Esophagus (tissue), 2 donors: ENCODE measurements around the gene C19orf33. TPM values are rescaled to one million over a fixed set of nuclear protein-coding genes. Genes with fewer than 3 reads are reported as not detected.

Experiments used
- H3K27ac ChIP-seq, 2 donors: one replicate each; pipeline ENCODE4 v1.5.1; 2013; ENCODE audit warnings: low read depth in 2 of 2, mild to moderate bottlenecking in 2 of 2, inconsistent platforms in 1 of 2, low read length in 1 of 2, moderate library complexity in 1 of 2
- H3K27me3 ChIP-seq, 2 donors: one replicate each; pipeline ENCODE4 v1.6.1; 2013; ENCODE audit warnings: low read length in 2 of 2, control low read depth in 1 of 2, mild to moderate bottlenecking in 1 of 2; ENCODE audit not compliant: insufficient read depth in 2 of 2, control insufficient read depth in 1 of 2
- H3K36me3 ChIP-seq, 2 donors: one replicate each; pipeline ENCODE4 v1.6.1; 2013; ENCODE audit warnings: low read length in 1 of 2; ENCODE audit not compliant: control insufficient read depth in 2 of 2, insufficient read depth in 2 of 2
- H3K4me1 ChIP-seq, 2 donors: one replicate each; pipeline ENCODE4 v1.6.1; 2013; ENCODE audit warnings: low read length in 1 of 2; ENCODE audit not compliant: control insufficient read depth in 2 of 2, insufficient read depth in 2 of 2
- H3K4me3 ChIP-seq, 2 donors: one replicate each; pipeline ENCODE4 v1.5.1; 2013; ENCODE audit warnings: low read length in 2 of 2, mild to moderate bottlenecking in 2 of 2, low read depth in 1 of 2, moderate library complexity in 1 of 2
- H3K9me3 ChIP-seq, 2 donors: one replicate each; pipeline ENCODE4 v1.6.1; 2013; ENCODE audit warnings: mild to moderate bottlenecking in 2 of 2, low read depth in 1 of 2, low read length in 1 of 2, moderate library complexity in 1 of 2; ENCODE audit not compliant: control insufficient read depth in 2 of 2, insufficient read depth in 1 of 2
- WGBS, 2 donors: extraction: QIAGEN DNeasy Blood & Tissue Kit; methylation state at CpG; one replicate each; pipeline ENCODE4 v1.1.7; 2013; 5-methylcytosine and 5-hydroxymethylcytosine counted together
- polyA plus RNA-seq, 2 donors: library from polyadenylated mRNA; stranded (reverse); fragments of 200-250 nt; gene quantifications; one replicate each; pipeline ENCODE4 v1.2.3, GENCODE V29; 2013
- donor health status: healthy with polysubstance abuse.
- donor health status: Bipolar disorder and iron deficiency.

C19orf33 gene
- polyA plus RNA-seq, 2 donors, result 826 to 1,919 TPM

DNA sequence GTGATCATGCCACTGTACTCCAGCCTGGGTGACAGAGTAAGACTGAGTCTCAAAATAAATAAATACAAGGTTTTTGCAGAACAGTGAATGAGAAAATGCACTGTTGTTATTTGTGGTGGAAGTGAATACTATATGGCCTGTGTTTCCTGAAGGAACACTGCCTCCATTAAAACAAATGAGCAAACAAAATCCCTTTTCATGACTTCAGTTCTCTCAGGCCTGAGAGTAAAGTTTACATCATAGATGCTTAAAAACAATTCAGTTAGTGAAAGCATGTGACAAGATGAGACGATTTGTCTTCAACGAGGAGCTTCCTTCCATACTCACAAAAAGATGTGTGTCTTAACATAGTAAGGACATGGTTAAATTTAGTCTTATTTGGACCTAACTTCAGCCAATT is 25.3 kb upstream of the C19orf33 start:
- Histone ChIP-seq H3K36me3 (no peaks in the 10 kb centered on the region), H3K9me3 (no peaks in the 10 kb centered on the region), H3K4me1 (peaks cover 0 to 14% of the 10 kb centered on the region in 2 donors), H3K27me3 (no peaks in the 10 kb centered on the region), H3K4me3 (no peak overlapping the region), H3K27ac (peak overlapping the region; percentile 77 to 91)
- WGBS, 2 donors, result 52 to 63% methylated on average over 2 of the region's 2 CpGs

DNA sequence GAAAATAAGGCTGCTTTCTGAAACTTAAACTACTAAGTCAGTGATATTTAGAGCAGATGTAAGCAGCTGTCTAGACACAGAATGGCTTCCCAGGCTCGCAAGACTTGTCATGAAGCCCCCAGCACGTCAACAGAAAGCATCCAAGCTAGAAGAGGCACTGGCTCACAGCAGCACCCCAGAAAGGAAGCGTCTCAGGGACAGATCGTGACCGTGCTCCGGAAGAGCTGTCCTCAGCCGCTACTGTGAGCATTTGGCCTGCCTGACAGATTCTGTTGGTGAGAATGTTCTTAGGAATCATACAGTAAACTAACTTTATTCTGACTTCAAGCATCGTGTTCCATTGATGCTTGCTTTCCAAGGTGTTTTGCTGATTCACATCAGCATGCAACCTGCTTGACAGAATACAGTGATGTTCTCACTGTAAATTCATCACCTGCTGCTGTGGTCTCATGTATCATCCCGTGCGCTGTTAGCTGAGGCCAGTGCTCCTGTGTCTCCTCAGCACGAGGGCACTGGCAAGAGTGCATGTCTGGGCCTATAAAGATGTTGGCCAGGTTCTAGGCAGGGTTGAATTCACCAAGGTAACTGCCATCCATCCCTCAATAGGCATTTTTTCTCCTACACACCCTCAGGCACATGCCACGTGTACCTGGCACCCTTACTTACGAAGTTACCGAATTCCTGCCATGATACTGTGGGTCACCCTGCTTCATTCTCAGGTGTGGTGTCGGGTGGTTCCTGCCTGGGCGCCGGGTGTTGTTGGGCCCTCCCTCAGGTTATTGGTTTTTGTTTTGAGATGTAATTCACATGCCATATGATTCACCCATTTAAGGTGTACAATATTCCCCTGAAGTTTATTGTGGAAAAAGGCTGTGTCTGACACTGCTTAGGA is 23.8 kb upstream of the C19orf33 start:
- Histone ChIP-seq H3K36me3 (peaks cover 0 to 2% of the 10 kb centered on the region in 2 donors), H3K9me3 (no peaks in the 10 kb centered on the region), H3K4me1 (peaks cover 0 to 14% of the 10 kb centered on the region in 2 donors), H3K27me3 (no peaks in the 10 kb centered on the region), H3K4me3 (no peak overlapping the region), H3K27ac (peak overlapping the region; percentile 10 to 73)
- 57 to 58% methylated on average over 17 of the region's 17 CpGs for WGBS, 2 donors

DNA sequence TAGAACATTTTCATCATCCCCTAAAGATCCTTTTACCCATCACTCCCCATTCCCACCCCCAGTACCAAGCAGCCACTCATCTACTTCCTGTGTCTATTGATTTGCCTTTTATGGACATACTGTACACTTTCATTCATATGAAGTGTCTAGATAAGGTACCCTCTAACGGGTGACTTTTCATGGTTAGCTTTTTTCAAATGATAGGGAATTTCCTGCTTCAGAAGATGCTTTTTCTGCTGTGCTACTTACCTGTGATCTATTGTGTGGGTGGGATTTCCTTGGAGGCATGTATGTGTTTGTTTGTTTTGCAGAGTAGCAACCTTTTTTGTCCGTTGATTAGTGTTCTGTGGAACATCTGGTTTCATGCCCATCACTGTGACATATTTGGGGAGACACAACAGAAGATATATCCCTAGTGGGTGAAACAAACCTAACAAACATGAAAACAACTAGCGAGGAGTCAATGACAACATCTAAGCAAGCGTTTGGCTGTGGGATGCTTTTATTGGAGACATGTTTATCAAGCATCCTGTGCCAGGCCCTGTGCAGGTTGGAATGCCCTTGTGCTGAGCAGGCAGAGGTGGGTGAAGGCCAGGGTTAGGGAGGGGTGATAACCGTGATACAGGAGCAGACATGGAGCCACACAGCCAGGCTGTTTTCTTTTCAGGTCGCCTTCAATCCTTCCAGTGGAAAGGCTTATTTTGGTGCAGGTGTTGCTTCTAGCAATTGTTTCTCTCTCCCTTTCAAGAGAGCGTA is 22.1 kb upstream of the C19orf33 start:
- Histone ChIP-seq H3K4me3 (no peak overlapping the region), H3K9me3 (no peaks in the 10 kb centered on the region), H3K36me3 (peaks cover 0 to 8% of the 10 kb centered on the region in 2 donors), H3K27me3 (no peaks in the 10 kb centered on the region), H3K27ac (no peak overlapping the region), H3K4me1 (peaks cover 0 to 14% of the 10 kb centered on the region in 2 donors)
- WGBS, 2 donors, result 63 to 69% methylated on average over 7 of the region's 7 CpGs

DNA sequence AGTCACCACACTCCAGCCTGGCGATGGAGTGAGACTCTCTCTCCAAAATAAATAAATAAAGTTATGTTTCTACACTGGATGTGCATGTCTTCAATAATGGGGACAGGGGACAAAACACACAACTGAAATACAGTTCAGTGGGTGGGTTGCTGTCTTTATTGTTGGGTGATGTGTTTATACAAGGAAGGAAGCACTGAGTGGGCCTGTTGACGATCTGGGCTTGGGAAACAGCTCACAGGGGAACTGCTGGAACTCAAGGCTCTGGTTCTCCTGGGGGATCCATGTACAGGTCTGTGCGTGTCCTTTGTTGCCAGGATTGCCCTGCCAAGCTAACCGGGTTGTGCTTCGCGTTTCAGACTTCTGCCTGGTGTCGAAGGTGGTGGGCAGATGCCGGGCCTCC is 20.8 kb upstream of the C19orf33 start:
- no peak overlapping the region for H3K4me3 ChIP-seq
- H3K27ac ChIP-seq, result peak overlapping the region in 1 of 2 donors; percentile 34
- peaks cover 0 to 11% of the 10 kb centered on the region in 2 donors for H3K4me1 ChIP-seq
- no peaks in the 10 kb centered on the region for H3K27me3 ChIP-seq
- H3K36me3 ChIP-seq, result peaks cover 0 to 17% of the 10 kb centered on the region in 2 donors
- H3K9me3 ChIP-seq, result no peaks in the 10 kb centered on the region
- WGBS, 2 donors, result 65 to 80% methylated on average over 8 of the region's 8 CpGs

DNA sequence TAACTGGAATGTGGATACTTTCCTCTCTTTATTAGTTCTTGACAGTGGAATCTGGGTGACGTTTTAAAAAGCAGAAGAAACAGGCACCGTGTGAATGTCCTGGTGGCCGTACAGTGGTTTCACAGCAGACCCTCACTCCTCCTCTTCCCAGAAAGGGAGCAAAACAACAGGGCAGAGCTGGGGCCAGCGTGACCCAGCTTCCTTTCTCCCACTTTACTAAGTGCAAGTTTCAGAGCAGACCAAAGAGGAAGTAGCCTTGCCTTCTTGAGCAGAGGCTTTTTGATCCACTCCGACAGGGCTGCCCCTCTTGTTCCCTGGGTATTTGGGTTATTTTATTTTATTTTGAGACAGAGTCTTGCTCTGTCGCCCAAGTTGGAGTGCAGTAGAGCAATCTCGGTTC is 19.6 kb upstream of the C19orf33 start:
- Histone ChIP-seq H3K9me3 (no peaks in the 10 kb centered on the region), H3K36me3 (peaks cover 0 to 24% of the 10 kb centered on the region in 2 donors), H3K4me1 (peaks cover 0 to 9% of the 10 kb centered on the region in 2 donors), H3K4me3 (no peak overlapping the region), H3K27me3 (no peaks in the 10 kb centered on the region), H3K27ac (no peak overlapping the region)
- 66 to 82% methylated on average over 7 of the region's 7 CpGs for WGBS, 2 donors

DNA sequence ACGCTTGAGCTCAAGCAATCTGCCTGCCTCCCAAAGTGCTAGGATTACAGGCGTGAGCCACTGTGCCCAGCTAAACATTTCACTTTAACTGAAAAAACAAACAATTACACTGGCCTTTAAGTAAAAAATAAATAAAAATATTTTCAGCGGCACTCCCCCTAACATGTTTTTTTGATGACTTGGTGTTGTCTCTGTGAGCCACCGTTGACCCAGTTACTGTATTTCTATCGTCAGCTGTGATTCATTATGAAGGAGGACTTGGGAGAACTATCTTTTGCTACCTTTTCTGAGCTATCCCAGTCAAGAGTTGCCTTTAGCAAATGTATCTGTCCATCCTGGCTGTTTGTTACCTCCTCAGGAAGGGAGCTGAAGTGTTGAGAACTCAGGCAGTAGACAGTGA is 18.5 kb upstream of the C19orf33 start:
- 90 to 91% methylated on average over 5 of the region's 5 CpGs for WGBS, 2 donors
- H3K9me3 ChIP-seq, result no peaks in the 10 kb centered on the region
- H3K4me1 ChIP-seq, result peaks cover 6 to 13% of the 10 kb centered on the region in 2 donors
- peaks cover 0 to 29% of the 10 kb centered on the region in 2 donors for H3K36me3 ChIP-seq
- H3K27ac ChIP-seq, result no peak overlapping the region
- H3K4me3 ChIP-seq, result no peak overlapping the region
- H3K27me3 ChIP-seq, result no peaks in the 10 kb centered on the region

DNA sequence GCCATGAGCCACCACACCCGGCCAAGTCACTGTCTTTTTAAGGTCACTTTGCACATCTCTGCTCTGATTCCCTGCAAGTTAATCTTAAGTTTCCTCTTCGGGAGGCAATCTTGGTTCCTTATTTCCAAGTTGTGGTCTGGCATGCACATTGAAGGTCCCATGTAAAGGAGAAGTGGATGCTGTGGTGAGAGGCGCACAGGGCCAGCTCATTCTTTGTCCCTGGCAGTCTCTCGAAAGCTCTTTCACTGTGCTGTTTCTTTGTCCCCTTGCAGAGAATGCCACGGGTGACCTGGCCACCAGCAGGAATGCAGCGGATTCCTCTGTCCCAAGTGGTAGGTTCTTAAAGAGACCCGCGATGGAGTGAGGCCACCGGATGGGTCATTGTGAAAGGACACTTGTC is 16.4 kb upstream of the C19orf33 start:
- Histone ChIP-seq H3K36me3 (peaks cover 0 to 35% of the 10 kb centered on the region in 2 donors), H3K9me3 (no peaks in the 10 kb centered on the region), H3K27me3 (no peaks in the 10 kb centered on the region), H3K4me1 (peaks cover 12 to 28% of the 10 kb centered on the region in 2 donors), H3K27ac (peak overlapping the region in 1 of 2 donors; percentile 6), H3K4me3 (no peak overlapping the region)
- 75 to 80% methylated on average over 9 of the region's 9 CpGs for WGBS, 2 donors

DNA sequence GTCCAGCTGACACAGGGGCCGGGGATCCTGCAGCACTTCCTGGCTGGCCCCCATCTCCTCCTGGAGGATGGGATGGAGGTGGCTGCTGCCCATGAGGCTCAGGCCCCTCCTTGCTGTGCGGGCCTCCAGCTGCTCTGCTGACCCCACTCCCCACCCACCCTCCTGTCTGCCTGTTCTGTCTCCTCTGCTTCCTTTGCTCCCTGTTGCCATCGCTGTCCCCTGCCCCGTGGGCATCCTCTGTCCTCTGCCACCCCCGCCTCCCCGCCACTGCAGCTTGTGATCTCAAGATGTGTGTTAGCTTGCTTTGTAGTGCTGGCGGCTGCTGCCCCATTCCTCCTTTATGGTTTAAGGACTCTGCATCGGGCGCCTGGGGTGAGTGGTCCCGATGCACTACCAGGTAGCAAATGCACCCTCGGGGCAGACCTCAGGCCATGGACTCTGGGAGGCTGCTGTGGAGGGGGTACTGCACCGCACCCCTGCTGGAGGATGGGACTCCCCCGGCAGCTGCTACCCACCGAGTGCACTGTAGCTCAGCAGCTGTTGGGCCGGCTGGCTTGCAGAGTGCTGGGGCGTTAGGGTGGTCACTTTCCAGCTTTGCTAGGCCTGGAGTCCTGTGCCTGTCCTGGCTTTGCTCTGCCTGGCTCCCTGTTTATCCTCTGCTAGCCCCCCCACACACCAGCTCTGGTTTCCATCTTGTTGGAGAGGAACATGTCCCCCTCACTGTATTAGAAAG is 15.8 kb upstream of the C19orf33 start:
- Histone ChIP-seq H3K27me3 (no peaks in the 10 kb centered on the region), H3K4me1 (peaks cover 12 to 28% of the 10 kb centered on the region in 2 donors), H3K9me3 (no peaks in the 10 kb centered on the region), H3K27ac (no peak overlapping the region), H3K4me3 (no peak overlapping the region), H3K36me3 (peaks cover 4 to 37% of the 10 kb centered on the region in 2 donors)
- WGBS, 2 donors, result 86 to 87% methylated on average over 16 of the region's 16 CpGs

DNA sequence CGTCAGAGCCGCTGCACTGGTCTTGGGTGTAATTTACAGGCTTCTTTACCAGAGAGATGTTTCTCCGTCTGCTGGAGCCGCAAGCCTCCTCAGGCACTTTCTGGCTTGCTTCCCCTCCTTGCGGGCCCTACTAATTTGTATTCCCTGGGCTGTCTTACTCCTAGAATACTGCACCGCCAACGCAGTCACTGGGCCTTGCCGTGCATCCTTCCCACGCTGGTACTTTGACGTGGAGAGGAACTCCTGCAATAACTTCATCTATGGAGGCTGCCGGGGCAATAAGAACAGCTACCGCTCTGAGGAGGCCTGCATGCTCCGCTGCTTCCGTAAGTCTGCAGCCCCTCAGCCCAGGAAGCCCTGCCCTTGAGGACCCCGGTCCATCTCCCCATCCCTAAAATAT is 14.1 kb upstream of the C19orf33 start:
- Histone ChIP-seq H3K9me3 (no peaks in the 10 kb centered on the region), H3K27me3 (no peaks in the 10 kb centered on the region), H3K36me3 (peaks cover 4 to 37% of the 10 kb centered on the region in 2 donors), H3K4me3 (no peak overlapping the region), H3K27ac (peak overlapping the region; percentile 89 to 90), H3K4me1 (peaks cover 12 to 25% of the 10 kb centered on the region in 2 donors)
- 90 to 94% methylated on average over 15 of the region's 15 CpGs for WGBS, 2 donors
